WTC11 (cell line): ENCODE data around the gene GPR152. TPM values are rescaled to one million over a fixed set of nuclear protein-coding genes. Genes with fewer than 3 reads are reported as not detected.

Experiments
- AR ChIP-seq: fragments of 250-450 bp; sonication (Bioruptor Pico); IDR thresholded peaks from 2 replicates; pipeline ENCODE4 v1.9.0; 2021; ENCODE audit warnings: mild to moderate bottlenecking
- ARID4B ChIP-seq: sonication (generic); formaldehyde crosslinking; IDR thresholded peaks from 2 replicates; pipeline ENCODE4 v1.8.0; 2023; ENCODE audit warnings: missing genetic modification reagents, mild to moderate bottlenecking, borderline replicate concordance
- ATF2 ChIP-seq: sonication (generic); formaldehyde crosslinking; IDR thresholded peaks from 2 replicates; pipeline ENCODE4 v1.8.1; 2022; ENCODE audit warnings: low read depth, missing genetic modification reagents, borderline replicate concordance
- CREB1 ChIP-seq: sonication (generic); formaldehyde crosslinking; IDR thresholded peaks from 2 replicates; pipeline ENCODE4 v1.8.0; 2023; ENCODE audit warnings: mild to moderate bottlenecking, missing genetic modification reagents
- CTCF ChIP-seq: fragments of 200-600 bp; IDR thresholded peaks from 2 replicates; pipeline ENCODE4 v1.8.0; 2022; ENCODE audit warnings: antibody characterized with exemption
- FOXJ3 ChIP-seq: sonication (generic); formaldehyde crosslinking; IDR thresholded peaks from 2 replicates; pipeline ENCODE4 v1.9.0; 2021; ENCODE audit warnings: missing genetic modification reagents, mild to moderate bottlenecking, borderline replicate concordance
- FOXP4 ChIP-seq: sonication (generic); formaldehyde crosslinking; IDR thresholded peaks from 2 replicates; pipeline ENCODE4 v1.8.0; 2022; ENCODE audit warnings: mild to moderate bottlenecking, missing genetic modification reagents
- JUN ChIP-seq: sonication (generic); formaldehyde crosslinking; IDR thresholded peaks from 2 replicates; pipeline ENCODE4 v1.8.0; 2023; ENCODE audit warnings: mild to moderate bottlenecking, missing genetic modification reagents
- NFYB ChIP-seq: sonication (generic); formaldehyde crosslinking; conservative IDR thresholded peaks from 2 replicates; pipeline ENCODE4 v1.8.0; 2022; ENCODE audit warnings: low read depth, missing genetic modification reagents
- RELA ChIP-seq: sonication (generic); formaldehyde crosslinking; IDR thresholded peaks from 2 replicates; pipeline ENCODE4 v1.8.1; 2022; ENCODE audit warnings: missing genetic modification reagents, mild to moderate bottlenecking, borderline replicate concordance
- SMAD3 ChIP-seq: sonication (generic); formaldehyde crosslinking; IDR thresholded peaks from 2 replicates; pipeline ENCODE4 v1.8.0; 2022; ENCODE audit warnings: missing genetic modification reagents, mild to moderate bottlenecking, borderline replicate concordance
- STAT6 ChIP-seq: sonication (generic); formaldehyde crosslinking; conservative IDR thresholded peaks from 2 replicates; pipeline ENCODE4 v1.8.1; 2023; ENCODE audit warnings: mild to moderate bottlenecking, low read depth, missing genetic modification reagents, moderate library complexity
- TEAD1 ChIP-seq: sonication (generic); formaldehyde crosslinking; IDR thresholded peaks from 2 replicates; pipeline ENCODE4 v1.8.0; 2022; ENCODE audit warnings: mild to moderate bottlenecking, missing genetic modification reagents
- ZNF281 ChIP-seq: sonication (generic); formaldehyde crosslinking; IDR thresholded peaks from 2 replicates; pipeline ENCODE4 v1.8.0; 2023; ENCODE audit warnings: mild to moderate bottlenecking, missing genetic modification reagents
- ZNF425 ChIP-seq: fragments of 250-450 bp; sonication (Bioruptor Pico); conservative IDR thresholded peaks from 2 replicates; pipeline ENCODE4 v1.9.0; 2021; ENCODE audit warnings: mild to moderate bottlenecking
- total RNA-seq: library from RNA; stranded (reverse); gene quantifications from 3 replicates; pipeline ENCODE4 v1.2.3, GENCODE V29; 2021

The GPR152 gene
- total RNA-seq, 1 experiment from 2014 or later: not detected

- TF ChIP-seq FOXP4 (CRISPR knock-in tag): peak; percentile 99
- TF ChIP-seq FOXJ3 (CRISPR knock-in tag): 0 out of 2 replicates have a peak, but pooled peaks have one; percentile 65
- peak; percentile 99 for TF ChIP-seq TEAD1 (CRISPR knock-in tag)
- TF ChIP-seq ATF2 (CRISPR knock-in tag): peak; percentile 85; the same call in 1 of the 2 replicates
- TF ChIP-seq STAT6 (CRISPR knock-in tag): 0 out of 2 replicates have a peak, but pooled peaks have one; percentile 59
- TF ChIP-seq SMAD3 (CRISPR knock-in tag): peak; percentile 98
- TF ChIP-seq CREB1: peak; percentile 98
- TF ChIP-seq AR: no peak
- peak; percentile 97 for TF ChIP-seq ZNF281 (CRISPR knock-in tag)
- peak; percentile 99 for TF ChIP-seq ARID4B
- peak; percentile 97 for TF ChIP-seq JUN (CRISPR knock-in tag)
- TF ChIP-seq CTCF: no peak
- TF ChIP-seq ZNF425 (CRISPR knock-in tag): no peak
- peak; percentile 95 for TF ChIP-seq RELA
- peak; percentile 94 for TF ChIP-seq NFYB (CRISPR knock-in tag)
These were observed 30.6 kb upstream of the GPR152 start, which contains the start of gene AIP (continued) for GRCh38 chr11:67482827-67483798.
